HG03439 (cell line): Measurements from ENCODE around the gene PROSER3.

Source experiments
- ATAC-seq: cut with Tn5 transposase; IDR thresholded peaks from one replicate; pipeline ENCODE4 v1.9.1; 2021; ENCODE audit warnings: mild to moderate bottlenecking, moderate library complexity; ENCODE audit not compliant: unreplicated experiment

PROSER3 gene

GRCh38 chr19:35816262-35816661, 58.3 kb downstream of the PROSER3 start:
- ATAC-seq, result no peak

GRCh38 chr19:35816846-35817245, 58.9 kb downstream of the PROSER3 start:
- no peak for ATAC-seq

- ATAC-seq, result no peak
These were observed 60.5 kb downstream of the PROSER3 start for GRCh38 chr19:35818445-35818844.
